Breast epithelium (tissue), 3 donors: ENCODE results near the gene GRAMD2A.

Source experiments
- POLR2A ChIP-seq: fragments of 450-650 bp; IDR thresholded peaks from one replicate; pipeline ENCODE4 v1.6.1; 2016; ENCODE audit warnings: antibody characterized with exemption, mild to moderate bottlenecking, moderate library complexity
- POLR2AphosphoS5 ChIP-seq, 3 donors: sonication (generic); formaldehyde crosslinking; IDR thresholded peaks; one replicate each; pipeline ENCODE4 v1.6.1; 2017; ENCODE audit warnings: antibody characterized with exemption in 3 of 3
- TF ChIP-seq, protein P1 (sequence below), 3 donors: fragments of 450-650 bp; IDR thresholded peaks; one replicate each; pipeline ENCODE4 v1.5.1; 2016 to 2017; ENCODE audit warnings: antibody characterized with exemption in 3 of 3, mild to moderate bottlenecking in 3 of 3, moderate library complexity in 3 of 3

DNA sequence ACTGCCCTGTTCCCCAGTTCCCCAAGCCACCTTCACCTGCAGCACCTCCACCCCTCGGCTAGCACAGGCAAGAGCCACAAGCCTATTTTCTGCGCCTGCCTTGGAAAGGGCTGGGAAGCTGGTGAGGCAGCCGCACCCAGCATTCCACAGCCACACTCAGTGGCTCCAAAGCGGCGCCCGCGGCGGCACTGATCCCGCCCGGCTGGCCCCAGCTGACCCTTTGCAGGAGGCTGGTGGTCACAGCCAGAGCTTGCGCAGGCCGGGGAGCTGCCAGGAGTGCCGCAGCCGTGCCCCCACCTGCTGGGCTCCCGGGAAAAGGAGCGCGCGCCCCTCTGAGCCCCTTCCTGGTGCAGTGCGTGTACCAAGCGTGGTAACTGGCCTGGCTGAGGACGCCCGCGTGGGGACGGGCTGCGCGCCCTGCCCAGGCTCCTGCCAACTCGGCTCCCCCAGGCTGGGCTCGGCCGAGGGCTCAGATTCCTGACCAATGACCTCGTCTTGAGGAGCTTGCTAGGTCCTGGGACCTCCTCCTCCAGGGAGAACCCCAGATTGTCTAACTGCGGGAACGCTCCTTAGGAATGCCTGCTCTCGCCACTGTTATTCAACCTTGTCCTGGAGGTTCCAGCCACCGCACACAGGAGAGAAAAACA is 13.3 kb downstream of the GRAMD2A start:
- TF ChIP-seq, protein P1, sequence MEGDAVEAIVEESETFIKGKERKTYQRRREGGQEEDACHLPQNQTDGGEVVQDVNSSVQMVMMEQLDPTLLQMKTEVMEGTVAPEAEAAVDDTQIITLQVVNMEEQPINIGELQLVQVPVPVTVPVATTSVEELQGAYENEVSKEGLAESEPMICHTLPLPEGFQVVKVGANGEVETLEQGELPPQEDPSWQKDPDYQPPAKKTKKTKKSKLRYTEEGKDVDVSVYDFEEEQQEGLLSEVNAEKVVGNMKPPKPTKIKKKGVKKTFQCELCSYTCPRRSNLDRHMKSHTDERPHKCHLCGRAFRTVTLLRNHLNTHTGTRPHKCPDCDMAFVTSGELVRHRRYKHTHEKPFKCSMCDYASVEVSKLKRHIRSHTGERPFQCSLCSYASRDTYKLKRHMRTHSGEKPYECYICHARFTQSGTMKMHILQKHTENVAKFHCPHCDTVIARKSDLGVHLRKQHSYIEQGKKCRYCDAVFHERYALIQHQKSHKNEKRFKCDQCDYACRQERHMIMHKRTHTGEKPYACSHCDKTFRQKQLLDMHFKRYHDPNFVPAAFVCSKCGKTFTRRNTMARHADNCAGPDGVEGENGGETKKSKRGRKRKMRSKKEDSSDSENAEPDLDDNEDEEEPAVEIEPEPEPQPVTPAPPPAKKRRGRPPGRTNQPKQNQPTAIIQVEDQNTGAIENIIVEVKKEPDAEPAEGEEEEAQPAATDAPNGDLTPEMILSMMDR (IDR thresholded peaks at IDR 0.05): no peak
- TF ChIP-seq POLR2A: no peak
- no peak for TF ChIP-seq POLR2AphosphoS5 (IDR thresholded peaks at IDR 0.05)
